HG03378 (cell line): ENCODE data around the gene TNS1.

Experiments
- ATAC-seq: cut with Tn5 transposase; IDR thresholded peaks from one replicate; pipeline ENCODE4 v1.9.1; 2021; ENCODE audit warnings: mild to moderate bottlenecking, moderate library complexity; ENCODE audit not compliant: unreplicated experiment

TNS1 gene

GRCh38 chr2:217835931-217836891, 166.6 kb downstream of the TNS1 start:
- ATAC-seq: no peak

GRCh38 chr2:217834744-217835513, 167.9 kb downstream of the TNS1 start:
- no peak for ATAC-seq

- ATAC-seq: no peak
These were observed 168.7 kb downstream of the TNS1 start for GRCh38 chr2:217834057-217834620.

- no peak for ATAC-seq
These were observed 169.4 kb downstream of the TNS1 start for GRCh38 chr2:217833439-217833838.

- no peak for ATAC-seq
These were observed 169.8 kb downstream of the TNS1 start for GRCh38 chr2:217832987-217833386.

- no peak for ATAC-seq
These were observed 170.7 kb downstream of the TNS1 start for GRCh38 chr2:217832115-217832514.

- no peak for ATAC-seq
These were observed 171.5 kb downstream of the TNS1 start for GRCh38 chr2:217831306-217831705.

GRCh38 chr2:217830807-217831206, 172.0 kb downstream of the TNS1 start:
- no peak for ATAC-seq

- no peak for ATAC-seq
These were observed 172.7 kb downstream of the TNS1 start for GRCh38 chr2:217830061-217830460.

GRCh38 chr2:217829420-217829819, 173.4 kb downstream of the TNS1 start:
- no peak for ATAC-seq

GRCh38 chr2:217828336-217828735, 174.5 kb downstream of the TNS1 start:
- no peak for ATAC-seq

- ATAC-seq: no peak
These were observed 175.2 kb downstream of the TNS1 start for GRCh38 chr2:217827430-217828201.

GRCh38 chr2:217826991-217827390, 175.8 kb downstream of the TNS1 start:
- no peak for ATAC-seq

GRCh38 chr2:217826520-217826919, 176.3 kb downstream of the TNS1 start:
- ATAC-seq: no peak

GRCh38 chr2:217825469-217826235, 177.1 kb downstream of the TNS1 start:
- ATAC-seq: no peak

GRCh38 chr2:217824223-217824622, 178.6 kb downstream of the TNS1 start:
- ATAC-seq: no peak

GRCh38 chr2:217823626-217824025, 179.2 kb downstream of the TNS1 start:
- no peak for ATAC-seq

- ATAC-seq: no peak
These were observed 180.2 kb downstream of the TNS1 start for GRCh38 chr2:217822296-217823252.
